ENCODE data around the gene NKPD1. TPM values are rescaled to one million over a fixed set of nuclear protein-coding genes. Genes with fewer than 3 reads are reported as not detected.
A peak's percentile ranks its signal among the peaks of the same experiment; 100 is the strongest.

The NKPD1 gene
- total and polyA plus RNA-seq, 10 donors: 0.17 to 0.77 (median 0.21) TPM; not detected in 1

- peaks cover 0 to 8% (median 2%) of the 10 kb centered on the region in 6 donors for H3K36me3 ChIP-seq
- no peaks in the 10 kb centered on the region for H3K27me3 ChIP-seq (replicated peaks in 1 of 7)
- WGBS, 5 donors: 37 to 54% (median 42%) methylated on average over 8 to 12 of the region's 12 CpGs
- DNase-seq: no peak
- peaks cover 0 to 10% (median 0%) of the 10 kb centered on the region in 8 donors for H3K9me3 ChIP-seq
- H3K4me1 ChIP-seq: peaks cover 0 to 39% (median 23%) of the 10 kb centered on the region in 6 donors
- intact Hi-C loops (cut with DNase I; ENCODE audit: low total_unique reads): no loop called here
- TF ChIP-seq, protein P1, sequence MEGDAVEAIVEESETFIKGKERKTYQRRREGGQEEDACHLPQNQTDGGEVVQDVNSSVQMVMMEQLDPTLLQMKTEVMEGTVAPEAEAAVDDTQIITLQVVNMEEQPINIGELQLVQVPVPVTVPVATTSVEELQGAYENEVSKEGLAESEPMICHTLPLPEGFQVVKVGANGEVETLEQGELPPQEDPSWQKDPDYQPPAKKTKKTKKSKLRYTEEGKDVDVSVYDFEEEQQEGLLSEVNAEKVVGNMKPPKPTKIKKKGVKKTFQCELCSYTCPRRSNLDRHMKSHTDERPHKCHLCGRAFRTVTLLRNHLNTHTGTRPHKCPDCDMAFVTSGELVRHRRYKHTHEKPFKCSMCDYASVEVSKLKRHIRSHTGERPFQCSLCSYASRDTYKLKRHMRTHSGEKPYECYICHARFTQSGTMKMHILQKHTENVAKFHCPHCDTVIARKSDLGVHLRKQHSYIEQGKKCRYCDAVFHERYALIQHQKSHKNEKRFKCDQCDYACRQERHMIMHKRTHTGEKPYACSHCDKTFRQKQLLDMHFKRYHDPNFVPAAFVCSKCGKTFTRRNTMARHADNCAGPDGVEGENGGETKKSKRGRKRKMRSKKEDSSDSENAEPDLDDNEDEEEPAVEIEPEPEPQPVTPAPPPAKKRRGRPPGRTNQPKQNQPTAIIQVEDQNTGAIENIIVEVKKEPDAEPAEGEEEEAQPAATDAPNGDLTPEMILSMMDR (IDR thresholded peaks at IDR 0.05 in 8 of 11, conservative IDR thresholded peaks at IDR 0.05 in 3 of 11): peak; percentile 28 to 76 (median 57)
- no peak for TF ChIP-seq POLR2AphosphoS5 (IDR thresholded peaks at IDR 0.05)
- peak overlapping the region in 2 of 8 donors; percentile 4 to 23 for H3K27ac ChIP-seq
- H3K4me3 ChIP-seq: no peak overlapping the region
These were observed 26.8 kb upstream of the NKPD1 start for GRCh38 chr19:45187421-45188100.

DNA sequence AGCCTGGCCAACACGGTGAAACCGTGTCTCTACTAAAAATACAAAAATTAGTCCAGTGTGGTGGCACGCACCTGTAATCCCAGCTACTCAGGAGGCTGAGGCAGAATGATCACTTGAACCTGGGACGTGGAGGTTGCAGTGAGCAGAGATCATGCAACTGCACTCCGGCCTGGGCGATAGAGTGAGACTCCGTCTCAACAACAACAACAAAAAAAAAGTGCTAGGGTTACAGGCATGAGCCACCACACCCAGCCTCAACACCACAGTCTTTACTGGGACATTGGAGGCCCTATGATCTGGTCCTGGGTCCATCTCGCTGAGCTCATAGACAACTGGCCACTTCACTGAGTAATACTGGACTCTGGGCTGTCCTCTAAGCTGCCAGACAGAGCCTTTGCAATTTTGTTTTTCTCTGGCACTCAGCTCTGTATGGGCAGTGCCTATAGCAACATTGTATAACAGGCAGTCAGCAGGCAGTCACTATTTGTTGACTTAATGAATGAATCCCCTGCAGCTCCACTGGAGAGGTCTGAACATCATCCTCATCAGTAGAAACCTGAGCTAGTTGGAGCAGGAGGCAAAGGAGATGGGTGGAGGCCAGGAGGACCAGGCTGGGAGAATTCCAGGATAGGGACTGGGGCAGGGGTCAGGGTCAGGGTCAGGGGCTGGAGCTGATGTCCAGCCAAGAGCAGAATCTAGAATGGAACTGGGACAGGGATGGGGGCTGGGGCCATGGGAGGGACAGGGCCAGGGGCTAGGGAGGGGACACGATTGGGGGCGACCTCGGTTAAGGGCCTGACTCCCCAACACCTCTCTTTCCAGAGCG is 25.9 kb upstream of the NKPD1 start:
- H3K9me3 ChIP-seq: peaks cover 0 to 10% (median 0%) of the 10 kb centered on the region in 8 donors
- H3K4me1 ChIP-seq: peaks cover 0 to 48% (median 28%) of the 10 kb centered on the region in 6 donors
- intact Hi-C loops (cut with DNase I; ENCODE audit: low total_unique reads): no loop called here
- DNase-seq: no peak
- peaks cover 0 to 8% (median 2%) of the 10 kb centered on the region in 6 donors for H3K36me3 ChIP-seq
- TF ChIP-seq POLR2A (IDR thresholded peaks at IDR 0.05) (no peak), POLR2AphosphoS5 (IDR thresholded peaks at IDR 0.05) (no peak)
- TF ChIP-seq, protein P1 (IDR thresholded peaks at IDR 0.05 in 8 of 11, conservative IDR thresholded peaks at IDR 0.05 in 3 of 11): no peak
- H3K4me3 ChIP-seq: no peak overlapping the region
- H3K27me3 ChIP-seq (replicated peaks in 1 of 7): no peaks in the 10 kb centered on the region
- peak overlapping the region in 2 of 8 donors; percentile 4 to 23 for H3K27ac ChIP-seq
- WGBS, 5 donors: 85 to 95% (median 92%) methylated on average over 12 of the region's 12 CpGs

- no peak overlapping the region for H3K4me3 ChIP-seq
- WGBS, 5 donors: 84 to 92% (median 89%) methylated on average over 5 of the region's 5 CpGs
- H3K9me3 ChIP-seq: no peaks in the 10 kb centered on the region
- TF ChIP-seq POLR2AphosphoS5 (IDR thresholded peaks at IDR 0.05) (no peak), POLR2A (IDR thresholded peaks at IDR 0.05) (no peak)
- TF ChIP-seq, protein P1 (IDR thresholded peaks at IDR 0.05 in 8 of 11, conservative IDR thresholded peaks at IDR 0.05 in 3 of 11): no peak
- no peaks in the 10 kb centered on the region for H3K27me3 ChIP-seq (replicated peaks in 1 of 7)
- intact Hi-C loops (cut with DNase I; ENCODE audit: low total_unique reads): no loop called here
- peaks cover 0 to 24% (median 0%) of the 10 kb centered on the region in 6 donors for H3K36me3 ChIP-seq
- peaks cover 14 to 74% (median 54%) of the 10 kb centered on the region in 6 donors for H3K4me1 ChIP-seq
- no peak for DNase-seq
- peak overlapping the region in 1 of 8 donors; percentile 55 for H3K27ac ChIP-seq
These were observed 23.3 kb upstream of the NKPD1 start for GRCh38 chr19:45184115-45184514.

DNA sequence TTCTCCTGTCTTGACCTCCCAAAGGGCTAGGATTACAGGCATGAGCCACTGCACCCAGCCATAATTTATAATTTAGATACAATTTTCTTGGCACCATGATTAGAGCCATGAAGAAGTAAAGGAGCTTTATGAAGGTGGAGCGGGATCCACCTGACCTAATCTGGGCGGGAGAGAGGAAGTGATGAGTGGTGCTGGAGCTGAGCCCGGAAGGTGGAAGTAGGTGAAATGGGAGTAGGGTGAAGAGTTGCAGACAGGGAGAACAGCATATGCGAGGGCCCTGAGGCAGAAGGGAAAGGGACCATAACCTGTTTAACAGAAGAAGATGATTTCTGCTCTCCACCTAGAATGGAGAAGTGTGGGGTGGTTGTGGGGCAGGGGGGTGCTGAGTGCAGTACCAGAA is 22.0 kb upstream of the NKPD1 start:
- no peak overlapping the region for H3K27ac ChIP-seq
- intact Hi-C loops (cut with DNase I; ENCODE audit: low total_unique reads): no loop called here
- H3K36me3 ChIP-seq: peaks cover 0 to 24% (median 0%) of the 10 kb centered on the region in 6 donors
- H3K4me3 ChIP-seq: no peak overlapping the region
- no peak for DNase-seq
- WGBS, 5 donors: 61 to 84% (median 66%) methylated on average over 4 of the region's 4 CpGs
- no peaks in the 10 kb centered on the region for H3K9me3 ChIP-seq
- TF ChIP-seq, protein P1 (IDR thresholded peaks at IDR 0.05 in 8 of 11, conservative IDR thresholded peaks at IDR 0.05 in 3 of 11): no peak
- no peak for TF ChIP-seq POLR2AphosphoS5 (IDR thresholded peaks at IDR 0.05)
- no peak for TF ChIP-seq POLR2A (IDR thresholded peaks at IDR 0.05)
- H3K27me3 ChIP-seq (replicated peaks in 1 of 7): no peaks in the 10 kb centered on the region
- peaks cover 14 to 77% (median 54%) of the 10 kb centered on the region in 6 donors for H3K4me1 ChIP-seq

Measured in spleen (tissue), 11 donors.